HG03439 (cell line): Measurements from ENCODE around the gene PARD6G.

ENCODE experiments used
- ATAC-seq: cut with Tn5 transposase; IDR thresholded peaks from one replicate; pipeline ENCODE4 v1.9.1; 2021; ENCODE audit warnings: mild to moderate bottlenecking, moderate library complexity; ENCODE audit not compliant: unreplicated experiment

PARD6G gene

GRCh38 chr18:80192653-80193385, 54.5 kb downstream of the PARD6G start:
- ATAC-seq: no peak

GRCh38 chr18:80191907-80192652, 55.2 kb downstream of the PARD6G start:
- ATAC-seq: no peak

- ATAC-seq: no peak
These were observed 56.0 kb downstream of the PARD6G start for GRCh38 chr18:80191264-80191663.

GRCh38 chr18:80190311-80190710, 57.0 kb downstream of the PARD6G start:
- ATAC-seq: no peak

GRCh38 chr18:80189531-80189865, 57.8 kb downstream of the PARD6G start:
- ATAC-seq: no peak

GRCh38 chr18:80188643-80189530, 58.4 kb downstream of the PARD6G start:
- no peak for ATAC-seq

- no peak for ATAC-seq
These were observed 59.2 kb downstream of the PARD6G start for GRCh38 chr18:80187956-80188642.

- ATAC-seq: no peak
These were observed 61.8 kb downstream of the PARD6G start for GRCh38 chr18:80185545-80185944.

- no peak for ATAC-seq
These were observed 63.0 kb downstream of the PARD6G start for GRCh38 chr18:80184243-80184772.

GRCh38 chr18:80183273-80184050, 63.9 kb downstream of the PARD6G start:
- ATAC-seq: no peak

- ATAC-seq: no peak
These were observed 64.5 kb downstream of the PARD6G start for GRCh38 chr18:80182855-80183254.

- no peak for ATAC-seq
These were observed 65.5 kb downstream of the PARD6G start for GRCh38 chr18:80181642-80182461.

GRCh38 chr18:80180778-80181564, 66.3 kb downstream of the PARD6G start:
- ATAC-seq: no peak

- ATAC-seq: no peak
These were observed 67.3 kb downstream of the PARD6G start for GRCh38 chr18:80179857-80180558.

- ATAC-seq: no peak
These were observed 68.1 kb downstream of the PARD6G start for GRCh38 chr18:80178935-80179818.

GRCh38 chr18:80177128-80177527, 70.2 kb downstream of the PARD6G start:
- no peak for ATAC-seq
